Spinal cord (tissue), 10 donors: ENCODE measurements around the gene WDFY3. TPM values are rescaled to one million over a fixed set of nuclear protein-coding genes. Genes with fewer than 3 reads are reported as not detected.

Source experiments
- DNase-seq, 6 donors: peaks; one replicate each; pipeline versions ENCODE4 v3.0.0 to v3.0.0-alpha.2; 2013 to 2015; ENCODE audit warnings: low spot score in 6 of 6, low read depth in 4 of 6
- H3K27ac ChIP-seq: one replicate; pipeline ENCODE4 v1.5.1; 2013; ENCODE audit warnings: low read depth, low read length, control low read depth
- H3K27me3 ChIP-seq: one replicate; pipeline ENCODE4 v1.6.1; 2013; ENCODE audit warnings: low read length; ENCODE audit not compliant: control insufficient read depth, insufficient read depth
- H3K36me3 ChIP-seq: one replicate; pipeline ENCODE4 v1.6.1; 2013; ENCODE audit warnings: low read length; ENCODE audit not compliant: control insufficient read depth, insufficient read depth
- H3K4me1 ChIP-seq: one replicate; pipeline ENCODE4 v1.6.1; 2013; ENCODE audit warnings: low read length; ENCODE audit not compliant: control insufficient read depth, insufficient read depth
- H3K4me3 ChIP-seq: one replicate; pipeline ENCODE4 v1.5.1; 2013; ENCODE audit warnings: low read depth, low read length, control low read depth
- H3K9me3 ChIP-seq: one replicate; pipeline ENCODE4 v1.6.1; 2013; ENCODE audit warnings: low read length; ENCODE audit not compliant: control insufficient read depth, insufficient read depth
- WGBS: methylation state at CpG from one replicate; pipeline ENCODE4 v1.1.5; 2013; ENCODE audit warnings: missing lambda C conversion rate; ENCODE audit not compliant: insufficient coverage; 5-methylcytosine and 5-hydroxymethylcytosine counted together
- polyA plus RNA-seq, 2 donors: library from polyadenylated mRNA; unstranded; fragments of 120-200 nt; gene quantifications; one replicate each; pipeline ENCODE4 v1.2.1, GENCODE V29; 2013; ENCODE audit not compliant: insufficient read length in 2 of 2
- total RNA-seq, 2 donors: library from RNA; depleted of rRNA in 1 of 2; stranded (reverse); fragments of 120-200 nt in 1 of 2; fragments of >200 nt in 1 of 2; gene quantifications; one replicate each; pipeline versions ENCODE4 v1.2.3 to v1.2.4, GENCODE V29; 2013 to 2014
- donor health status: healthy.

WDFY3 gene
- total and polyA plus RNA-seq, 4 donors = 33.7 to 179 (median 78.4) TPM

DNA sequence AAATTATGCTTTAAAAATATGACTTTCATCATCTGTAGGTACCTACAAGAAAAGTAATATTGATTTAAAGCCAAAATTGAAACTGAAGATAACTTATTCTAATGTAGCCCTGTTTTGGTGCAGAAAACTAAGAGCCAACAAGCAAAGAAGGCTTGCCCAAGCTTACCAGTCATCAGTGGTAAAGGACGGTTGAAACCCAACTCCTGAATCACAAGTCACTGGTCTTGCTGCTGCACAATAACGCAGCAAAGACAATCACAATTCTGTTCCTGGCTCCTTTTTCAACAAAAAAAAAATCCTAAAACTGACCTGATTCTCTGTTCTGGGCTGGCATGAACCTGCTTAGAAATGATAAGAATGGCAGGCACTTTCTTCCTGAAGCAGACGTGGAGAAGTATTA is 34.5 kb downstream of the WDFY3 start:
- Histone ChIP-seq H3K4me3 (no peak overlapping the region), H3K27me3 (no peaks in the 10 kb centered on the region), H3K9me3 (no peaks in the 10 kb centered on the region), H3K4me1 (no peaks in the 10 kb centered on the region), H3K27ac (peak overlapping the region; percentile 33), H3K36me3 (peaks cover 5% of the 10 kb centered on the region)
- DNase-seq = no peak
- 67% methylated on average over 1 of the region's 3 CpGs for WGBS

DNA sequence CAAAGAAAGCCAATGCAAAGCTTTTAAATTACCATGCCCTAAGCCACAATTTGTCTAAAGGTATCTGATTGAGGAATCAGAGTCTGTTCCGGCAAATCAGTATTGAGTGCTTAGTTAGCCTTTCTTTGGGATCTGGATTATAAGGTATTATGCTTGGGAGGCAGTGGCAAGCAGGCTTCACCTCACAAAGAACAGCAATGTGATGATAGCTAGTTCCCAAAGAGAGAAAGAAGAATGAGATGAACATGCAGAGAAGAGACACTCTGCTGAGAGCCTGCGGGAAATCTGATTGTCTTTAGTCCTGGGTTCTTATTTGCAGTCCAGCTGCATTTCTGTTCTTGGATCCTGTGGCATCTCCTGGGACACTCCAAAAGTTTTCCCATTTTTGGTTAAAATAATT is 35.2 kb downstream of the WDFY3 start:
- WGBS = 17% methylated on average over 1 of the region's 2 CpGs
- H3K27ac ChIP-seq = no peak overlapping the region

DNA sequence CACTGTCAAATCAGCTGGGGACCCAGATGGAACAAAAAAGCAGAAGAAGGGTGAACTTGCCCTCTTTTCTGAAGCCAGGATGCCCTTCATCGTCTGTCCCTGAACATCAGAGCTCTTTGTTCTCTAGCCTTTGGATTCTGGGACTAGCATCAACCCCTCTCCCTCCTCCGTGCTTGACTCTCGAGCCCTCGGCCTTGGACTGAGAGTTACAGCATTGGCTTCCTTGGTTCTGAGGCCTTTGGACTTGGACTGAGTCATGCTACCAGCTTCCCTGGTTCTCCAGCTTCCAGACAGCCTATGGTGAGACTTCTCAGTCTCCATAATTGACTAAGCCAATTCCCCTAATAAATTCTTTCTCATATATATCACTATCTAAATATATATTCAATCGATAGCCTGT is 38.4 kb downstream of the WDFY3 start:
- DNase-seq = no peak
- H3K4me1 ChIP-seq = no peaks in the 10 kb centered on the region
- 98% methylated on average over 4 of the region's 5 CpGs for WGBS

More for the DNA sequence above, 35.2 kb downstream of the WDFY3 start:
- Histone ChIP-seq H3K27me3 (no peaks in the 10 kb centered on the region), H3K36me3 (peaks cover 5% of the 10 kb centered on the region), H3K4me1 (no peaks in the 10 kb centered on the region), H3K9me3 (no peaks in the 10 kb centered on the region), H3K4me3 (no peak overlapping the region)
- DNase-seq = no peak

DNA sequence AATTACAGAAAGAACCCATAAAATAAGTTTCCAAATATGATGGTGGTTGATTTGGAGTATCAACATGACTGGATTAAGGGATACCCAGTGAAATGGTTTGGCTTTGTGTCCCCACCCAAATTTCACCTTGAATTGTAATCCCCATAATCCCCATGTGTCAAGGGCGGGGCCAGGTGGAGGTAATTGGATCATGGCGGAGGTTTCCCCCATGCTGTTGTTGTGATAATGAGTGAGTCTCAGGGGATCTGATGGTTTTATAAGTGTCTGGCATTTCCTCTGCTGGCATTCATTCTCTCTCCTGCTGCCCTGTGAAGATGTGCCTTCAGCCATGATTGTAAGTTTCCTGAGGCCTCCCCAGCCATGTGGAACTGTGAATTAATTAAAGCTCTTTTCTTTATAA is 39.1 kb downstream of the WDFY3 start:
- peaks cover 5% of the 10 kb centered on the region for H3K36me3 ChIP-seq
- no CpG with 5 or more reads among the region's 2 CpGs for WGBS

More for the DNA sequence above, 38.4 kb downstream of the WDFY3 start:
- H3K4me3 ChIP-seq = no peak overlapping the region
- H3K27ac ChIP-seq = no peak overlapping the region
- H3K36me3 ChIP-seq = peaks cover 5% of the 10 kb centered on the region
- no peaks in the 10 kb centered on the region for H3K9me3 ChIP-seq
- no peaks in the 10 kb centered on the region for H3K27me3 ChIP-seq

DNA sequence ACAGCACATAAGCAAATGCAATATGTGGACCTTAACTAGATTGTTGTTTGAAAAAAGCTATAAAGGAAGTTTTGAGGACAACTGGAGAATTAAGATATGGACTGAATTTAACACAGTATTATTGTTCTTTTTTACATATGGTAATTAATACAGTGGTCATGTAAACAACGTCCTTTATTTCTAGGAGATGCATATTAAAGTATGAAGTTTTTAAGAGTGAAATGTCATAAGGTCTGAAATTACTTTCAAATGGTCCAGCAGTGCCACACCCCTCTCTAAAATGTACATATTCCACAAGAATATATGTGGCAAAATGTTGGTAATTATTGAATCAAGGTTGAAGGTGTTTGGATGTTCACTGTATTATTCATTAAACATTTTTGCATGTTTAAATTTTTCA is 40.9 kb downstream of the WDFY3 start:
- Histone ChIP-seq H3K36me3 (peaks cover 5% of the 10 kb centered on the region), H3K4me3 (no peak overlapping the region), H3K27ac (no peak overlapping the region), H3K4me1 (no peaks in the 10 kb centered on the region), H3K9me3 (no peaks in the 10 kb centered on the region), H3K27me3 (no peaks in the 10 kb centered on the region)
- no CpG with 5 or more reads among the region's 1 CpG for WGBS
- DNase-seq = no peak

More for the DNA sequence above, 39.1 kb downstream of the WDFY3 start:
- DNase-seq = no peak
- no peaks in the 10 kb centered on the region for H3K9me3 ChIP-seq
- H3K27me3 ChIP-seq = no peaks in the 10 kb centered on the region
- H3K4me3 ChIP-seq = no peak overlapping the region
- no peak overlapping the region for H3K27ac ChIP-seq
- no peaks in the 10 kb centered on the region for H3K4me1 ChIP-seq

DNA sequence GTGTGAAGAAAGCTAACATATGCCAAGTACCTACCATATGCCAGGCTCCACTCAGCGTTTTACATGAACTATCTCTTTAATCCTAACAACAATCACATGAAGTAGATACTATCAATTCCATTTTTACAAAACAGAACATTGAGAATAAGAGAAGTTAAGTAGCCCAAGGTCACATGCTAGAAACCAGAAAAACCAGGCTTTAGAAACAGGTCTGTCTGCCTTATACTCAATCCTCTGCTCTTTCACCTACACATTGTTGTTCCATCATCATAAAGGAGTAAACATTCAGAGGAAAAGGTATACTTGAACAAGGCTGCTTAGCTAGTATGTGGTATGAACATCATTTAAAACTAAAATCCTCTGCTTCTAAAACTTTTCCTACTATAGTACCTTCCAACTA is 42.1 kb downstream of the WDFY3 start:
- no peak overlapping the region for H3K27ac ChIP-seq
- H3K9me3 ChIP-seq = no peaks in the 10 kb centered on the region

DNA sequence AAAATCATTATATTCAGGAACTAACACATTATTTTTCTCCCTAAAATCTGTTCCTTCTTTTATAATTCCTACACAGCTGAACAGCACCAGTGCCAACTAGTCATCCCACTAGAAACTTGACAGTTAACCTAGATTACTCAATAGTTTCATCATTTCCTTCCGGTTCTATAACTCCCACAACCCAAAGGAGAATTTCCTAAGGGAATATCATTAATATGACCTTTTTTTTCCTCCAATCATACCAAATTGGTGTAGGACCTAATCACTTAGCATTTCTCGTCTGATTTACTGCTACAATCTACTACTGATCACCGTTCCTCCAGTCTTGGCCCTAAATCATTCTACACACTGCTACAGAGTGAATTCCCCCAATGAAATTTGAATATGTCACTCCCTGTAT is 45.9 kb downstream of the WDFY3 start:
- DNase-seq = no peak
- Histone ChIP-seq H3K4me1 (no peaks in the 10 kb centered on the region), H3K27ac (no peak overlapping the region), H3K36me3 (no peaks in the 10 kb centered on the region), H3K27me3 (no peaks in the 10 kb centered on the region), H3K4me3 (no peak overlapping the region), H3K9me3 (no peaks in the 10 kb centered on the region)
- WGBS = no CpG with 5 or more reads among the region's 3 CpGs

More for the DNA sequence above, 42.1 kb downstream of the WDFY3 start:
- Histone ChIP-seq H3K4me3 (no peak overlapping the region), H3K4me1 (no peaks in the 10 kb centered on the region), H3K36me3 (peaks cover under 1% of the 10 kb centered on the region), H3K27me3 (no peaks in the 10 kb centered on the region)
- no peak for DNase-seq
- no CpG with 5 or more reads among the region's 1 CpG for WGBS

DNA sequence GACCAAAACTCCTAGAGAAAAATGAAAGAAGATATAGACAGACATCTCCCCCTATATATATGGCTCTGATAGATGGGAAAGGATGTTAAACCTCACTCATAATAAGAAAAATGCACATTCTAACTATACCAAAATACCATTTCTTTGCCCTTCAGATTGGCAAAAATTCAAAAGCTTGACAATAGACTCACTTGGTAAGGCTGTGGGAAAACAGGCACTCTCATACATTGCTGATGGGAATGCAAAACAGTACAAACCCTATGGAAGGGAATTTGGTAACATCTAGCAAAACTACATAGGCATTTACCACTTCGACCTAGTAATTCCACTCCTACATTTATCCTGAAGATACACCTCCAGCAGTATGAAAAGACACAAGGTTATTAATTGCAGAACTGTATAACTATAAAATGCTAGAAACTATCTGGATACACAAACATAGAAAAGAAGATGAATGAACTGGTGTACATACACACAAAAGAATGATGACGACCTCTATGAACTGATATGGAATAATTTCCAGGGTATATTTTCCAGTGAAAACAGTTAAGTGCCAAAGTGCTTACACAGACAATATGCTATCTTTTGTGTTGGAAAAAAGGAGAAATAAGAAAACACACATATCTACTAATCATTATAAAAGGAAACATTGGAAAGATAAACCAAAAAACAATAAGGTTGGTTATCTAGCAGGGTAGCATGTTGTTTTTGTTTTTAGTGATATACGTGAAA is 48.5 kb downstream of the WDFY3 start:
- Histone ChIP-seq H3K4me3 (no peak overlapping the region), H3K36me3 (peaks cover 2% of the 10 kb centered on the region), H3K27me3 (no peaks in the 10 kb centered on the region), H3K27ac (peak overlapping the region; percentile 40), H3K4me1 (no peaks in the 10 kb centered on the region), H3K9me3 (no peaks in the 10 kb centered on the region)
- WGBS = no CpG with 5 or more reads among the region's 3 CpGs
- DNase-seq = peak in 1 of 6 donors; percentile 20

DNA sequence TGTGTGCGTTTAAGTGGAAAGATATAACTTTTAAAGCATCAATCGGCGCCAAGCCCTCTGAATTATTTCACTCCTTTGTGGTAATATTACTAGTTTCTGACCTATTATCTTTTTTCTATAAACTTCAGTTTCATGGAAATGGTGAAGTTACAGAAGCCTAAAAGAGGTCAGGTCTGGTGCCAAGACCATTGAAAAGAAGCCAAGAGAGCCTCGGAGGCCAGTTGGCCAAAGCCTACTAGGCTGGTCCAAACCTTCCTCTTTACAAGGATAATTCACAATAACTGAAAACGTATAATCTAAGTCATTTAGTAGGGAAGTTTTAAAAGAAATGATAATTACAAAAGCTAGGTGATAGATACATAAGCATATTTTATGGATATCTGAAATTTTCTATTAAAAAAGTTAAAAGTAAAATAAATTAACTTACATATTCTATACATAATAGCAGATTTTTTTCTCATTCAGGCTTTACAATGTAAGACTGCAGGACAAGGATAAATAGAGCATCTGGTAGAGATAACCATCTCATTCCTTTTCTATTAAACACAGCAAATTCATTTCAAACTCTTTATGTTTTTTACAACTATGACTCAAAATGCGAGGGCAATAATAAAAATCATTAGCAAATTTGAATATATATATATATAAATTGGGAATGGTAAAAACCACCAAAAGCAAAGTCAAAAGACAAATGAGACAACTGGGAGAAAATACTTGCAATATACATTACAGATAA is 49.2 kb downstream of the WDFY3 start:
- DNase-seq = peak in 1 of 6 donors; percentile 63
- Histone ChIP-seq H3K27ac (no peak overlapping the region), H3K4me3 (no peak overlapping the region), H3K9me3 (no peaks in the 10 kb centered on the region), H3K4me1 (no peaks in the 10 kb centered on the region), H3K36me3 (peaks cover 2% of the 10 kb centered on the region), H3K27me3 (no peaks in the 10 kb centered on the region)
- no CpG with 5 or more reads among the region's 6 CpGs for WGBS

DNA sequence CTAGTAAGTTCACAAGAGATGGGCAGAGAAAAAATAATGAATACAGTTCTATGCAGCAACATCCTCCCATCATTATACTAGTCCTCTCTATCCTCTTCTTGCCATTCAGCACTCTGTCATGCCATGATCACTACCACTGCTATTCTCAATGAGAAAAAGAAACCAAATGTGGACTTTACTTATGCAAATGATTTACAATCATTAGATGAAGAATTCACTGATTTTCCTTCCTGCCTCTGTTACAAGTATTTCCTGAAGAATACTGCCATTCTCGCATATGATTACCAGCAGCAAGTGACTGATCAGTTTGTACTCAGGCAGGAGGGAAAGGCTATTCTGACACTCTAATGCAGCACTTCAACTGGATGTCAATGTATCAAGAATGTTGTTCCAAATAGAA is 50.3 kb downstream of the WDFY3 start:
- no CpG with 5 or more reads among the region's 1 CpG for WGBS
- no peaks in the 10 kb centered on the region for H3K9me3 ChIP-seq
- no peaks in the 10 kb centered on the region for H3K27me3 ChIP-seq
- no peaks in the 10 kb centered on the region for H3K4me1 ChIP-seq
- no peak overlapping the region for H3K4me3 ChIP-seq
- peaks cover 2% of the 10 kb centered on the region for H3K36me3 ChIP-seq
- DNase-seq = peak in 2 of 6 donors; percentile 12 to 28
- peak overlapping the region; percentile 33 for H3K27ac ChIP-seq
